ENCODE results near the gene RASSF1. TPM values are rescaled to one million over a fixed set of nuclear protein-coding genes. Genes with fewer than 3 reads are reported as not detected.

The RASSF1 gene
- total and polyA plus RNA-seq, 2 of the 8 experiments (the other 6 are each of a cell fraction or from before 2014, with no cell fraction given): 10.3 to 15.7 TPM

DNA sequence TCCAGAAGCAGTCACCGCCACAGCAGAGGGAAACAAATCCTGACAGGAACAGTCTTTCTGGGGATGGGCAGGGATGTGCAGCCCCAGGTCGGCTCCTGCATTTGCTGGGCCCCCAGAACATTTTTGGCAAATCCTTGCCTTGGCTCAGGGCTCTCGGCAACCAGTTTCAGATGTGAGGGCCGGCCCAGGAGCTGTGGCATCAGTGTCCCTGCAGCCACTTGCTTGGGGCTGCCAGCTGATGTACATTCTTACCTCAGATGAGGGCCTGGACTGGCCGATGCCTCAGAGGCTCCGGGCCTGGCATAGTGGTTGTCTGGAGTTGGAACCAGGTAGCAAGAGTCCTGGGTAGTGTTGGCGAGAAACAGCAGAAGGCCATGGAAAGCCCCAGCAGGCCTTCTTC lies 14.2 kb upstream of the RASSF1 start:
- Histone ChIP-seq H3K27me3 (replicated peaks in 1 of 4; ENCODE audit: control insufficient read depth in 3 of 4, extremely low read depth in 1 of 4, insufficient read depth in 3 of 4, low read length in 3 of 4) (no peaks in the 10 kb centered on the region; a peak in 1 of 7 replicates), H3K4ac (replicated peaks; ENCODE audit: insufficient read length, low read depth, low read length) (no peak overlapping the region), H3K4me2 (ENCODE audit: insufficient read depth in 1 of 2, low read depth in 2 of 2, low read length in 2 of 2) (no peak overlapping the region), H2BK20ac (ENCODE audit: low read length) (no peak overlapping the region), H4K20me1 (replicated peaks in 1 of 2; ENCODE audit: control insufficient read depth in 1 of 2, insufficient read depth in 2 of 2, low read length in 2 of 2) (peaks cover 9 to 22% of the 10 kb centered on the region in 2 experiments), H3K9me3 (ENCODE audit: insufficient read depth in 2 of 2, low read depth in 1 of 2, low read length in 1 of 2) (no peaks in the 10 kb centered on the region), H2BK5ac (ENCODE audit: low read depth, low read length) (no peak overlapping the region), H2AK5ac (ENCODE audit: low read depth, low read length) (no peak overlapping the region), H2BK15ac (ENCODE audit: low read length) (no peak overlapping the region), H4K8ac (ENCODE audit: extremely low read depth, insufficient read depth, low read length) (no peak overlapping the region), H3K36me3 (ENCODE audit: control insufficient read depth in 2 of 4, insufficient read depth in 4 of 4, low read length in 3 of 4) (peaks cover 3 to 10% (median 5%) of the 10 kb centered on the region in 4 experiments; a peak in 5 of 8 replicates), H3K56ac (replicated peaks; ENCODE audit: insufficient read length, low read depth, low read length) (no peak overlapping the region), H2AFZ (ENCODE audit: low read length) (no peak overlapping the region), H3K14ac (ENCODE audit: insufficient read length) (no peak overlapping the region), H3K4me3 (ENCODE audit: extremely low read depth in 1 of 4, insufficient read depth in 2 of 4, low read depth in 3 of 4, low read length in 4 of 4) (no peak overlapping the region), H3K4me1 (replicated peaks in 1 of 4; ENCODE audit: control insufficient read depth in 3 of 4, insufficient read depth in 4 of 4, low read length in 3 of 4) (peaks cover 0 to 23% (median 15%) of the 10 kb centered on the region in 4 experiments; a peak in 6 of 7 replicates), H2BK12ac (ENCODE audit: low read depth, low read length) (no peak overlapping the region), H2BK120ac (replicated peaks; ENCODE audit: low read depth, low read length) (no peak overlapping the region), H3K9ac (replicated peaks in 1 of 4; ENCODE audit: extremely low read depth in 1 of 4, low read depth in 3 of 4, low read length in 3 of 4) (no peak overlapping the region), H4K91ac (replicated peaks; ENCODE audit: insufficient read length, low read length) (no peak overlapping the region), H3K79me1 (ENCODE audit: low read depth, low read length) (peaks cover 16% of the 10 kb centered on the region), H4K5ac (ENCODE audit: insufficient read length, low read depth, low read length) (no peak overlapping the region), H3K27ac (ENCODE audit: low read depth, low read length) (no peak overlapping the region), H3K23ac (ENCODE audit: insufficient read length) (no peak overlapping the region), H3K79me2 (ENCODE audit: control insufficient read depth in 1 of 2, insufficient read depth in 2 of 2, low read length in 2 of 2) (peaks cover 0 to 26% of the 10 kb centered on the region in 2 experiments; a peak in 2 of 4 replicates), H3K18ac (ENCODE audit: extremely low read depth, low read length) (no peak overlapping the region), H3K23me2 (ENCODE audit: low read depth, low read length) (peaks cover 20% of the 10 kb centered on the region)
- FAIRE-seq (no peak), DNase-seq (ENCODE audit: low read depth in 1 of 2, low spot score in 2 of 2) (no peak)
- POLR2A ChIA-PET (ENCODE audit: partially characterized antibody): interaction anchor here (0.9 to 3.3 kb wide), 5 partner anchors 10 to 277 kb away, joined by 3 to 16 read pairs (median 3); partner anchors contain the start of gene TUSC2
- 89% methylated on average over 7 of the region's 7 CpGs; no CpG with 5 or more reads in 1 of the 2 experiments for WGBS, 2 experiments (ENCODE audit: extremely low coverage in 1 of 2, insufficient coverage in 1 of 2, insufficient read length in 1 of 2, insufficient replicate concordance in 2 of 2, low coverage in 1 of 2, low lambda C conversion rate in 2 of 2, missing lambda C conversion rate in 1 of 2)
- CTCF ChIA-PET (ENCODE audit: partially characterized antibody): interaction anchor here (0.6 to 13.4 kb wide), 9 partner anchors 10 to 260 kb away, joined by 3 to 136 read pairs (median 5); partner anchors contain the start of genes CISH and ZMYND10
- TF ChIP-seq SRF (IDR thresholded peaks at IDR 0.05; ENCODE audit: low read depth, low read length) (no peak), SIX5 (IDR thresholded peaks at IDR 0.05; ENCODE audit: low read depth, low read length) (no peak), RXRA (IDR thresholded peaks at IDR 0.05; ENCODE audit: insufficient read depth, low read depth, low read length) (no peak), POLR2AphosphoS5 (IDR thresholded peaks at IDR 0.05; ENCODE audit: low read depth, low read length) (no peak), CTBP2 (IDR thresholded peaks at IDR 0.05; ENCODE audit: borderline replicate concordance, insufficient read depth, insufficient read length, low read length) (no peak), TBP (IDR thresholded peaks at IDR 0.05; ENCODE audit: low read depth, low read length) (no peak), SIRT6 (IDR thresholded peaks at IDR 0.05; ENCODE audit: low read length) (no peak), SUZ12 (IDR thresholded peaks at IDR 0.05; ENCODE audit: low read length) (no peak), SP2 (IDR thresholded peaks at IDR 0.05; ENCODE audit: low read length) (no peak)
- TF ChIP-seq, protein P1, sequence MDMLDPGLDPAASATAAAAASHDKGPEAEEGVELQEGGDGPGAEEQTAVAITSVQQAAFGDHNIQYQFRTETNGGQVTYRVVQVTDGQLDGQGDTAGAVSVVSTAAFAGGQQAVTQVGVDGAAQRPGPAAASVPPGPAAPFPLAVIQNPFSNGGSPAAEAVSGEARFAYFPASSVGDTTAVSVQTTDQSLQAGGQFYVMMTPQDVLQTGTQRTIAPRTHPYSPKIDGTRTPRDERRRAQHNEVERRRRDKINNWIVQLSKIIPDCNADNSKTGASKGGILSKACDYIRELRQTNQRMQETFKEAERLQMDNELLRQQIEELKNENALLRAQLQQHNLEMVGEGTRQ (IDR thresholded peaks at IDR 0.05; ENCODE audit: low read length): no peak
- TF ChIP-seq, protein P2, sequence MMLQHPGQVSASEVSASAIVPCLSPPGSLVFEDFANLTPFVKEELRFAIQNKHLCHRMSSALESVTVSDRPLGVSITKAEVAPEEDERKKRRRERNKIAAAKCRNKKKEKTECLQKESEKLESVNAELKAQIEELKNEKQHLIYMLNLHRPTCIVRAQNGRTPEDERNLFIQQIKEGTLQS (IDR thresholded peaks at IDR 0.05; ENCODE audit: insufficient read depth, low read depth, low read length): no peak
- TF ChIP-seq, protein P3, sequence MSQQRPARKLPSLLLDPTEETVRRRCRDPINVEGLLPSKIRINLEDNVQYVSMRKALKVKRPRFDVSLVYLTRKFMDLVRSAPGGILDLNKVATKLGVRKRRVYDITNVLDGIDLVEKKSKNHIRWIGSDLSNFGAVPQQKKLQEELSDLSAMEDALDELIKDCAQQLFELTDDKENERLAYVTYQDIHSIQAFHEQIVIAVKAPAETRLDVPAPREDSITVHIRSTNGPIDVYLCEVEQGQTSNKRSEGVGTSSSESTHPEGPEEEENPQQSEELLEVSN (IDR thresholded peaks at IDR 0.05): no peak

All from H1 (cell line).